ENCODE results near the gene GRAP2. TPM values are rescaled to one million over a fixed set of nuclear protein-coding genes. Genes with fewer than 3 reads are reported as not detected.

The GRAP2 gene
- total RNA-seq, 1 experiment from 2014 or later: 0.42 TPM

DNA sequence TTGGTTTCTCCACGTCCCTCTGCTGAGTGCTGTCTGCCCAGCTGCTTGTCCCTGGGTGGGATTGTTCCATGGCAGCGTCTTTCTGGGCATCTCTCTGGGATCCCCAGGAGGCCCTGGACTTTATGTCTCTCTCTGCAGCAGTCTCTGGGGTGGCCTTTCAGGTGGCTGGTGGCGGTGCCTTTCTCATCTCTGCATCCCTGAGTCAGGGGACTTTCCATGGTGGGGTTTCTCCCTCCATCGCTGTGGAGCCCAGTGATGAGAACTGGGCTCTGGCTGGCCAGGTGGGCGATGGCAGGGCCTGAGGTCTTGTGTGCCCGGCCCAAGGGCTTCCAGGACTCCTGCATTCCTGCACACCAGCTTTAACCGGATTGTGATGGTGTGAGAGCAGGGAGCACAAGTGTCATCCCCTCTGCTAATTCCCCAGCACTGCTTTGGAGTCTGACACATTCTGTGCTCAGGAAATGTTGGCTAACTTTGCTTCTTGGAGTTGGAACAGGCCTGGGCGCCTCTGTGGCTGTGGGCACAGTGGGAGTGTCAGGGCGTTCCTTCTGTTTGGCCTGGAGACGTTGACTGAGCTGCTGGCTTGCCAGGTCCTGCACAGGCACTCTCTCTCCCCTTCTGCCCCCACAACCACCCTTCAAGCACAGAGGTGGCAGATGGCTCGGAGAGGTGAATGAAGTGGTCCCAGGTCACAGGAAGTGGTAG, 121.8 kb downstream of the GRAP2 start:
- Histone ChIP-seq H3K4me2 (ENCODE audit: low read length) (no peak overlapping the region), H3K27me3 (ENCODE audit: insufficient read depth, low read length) (no peaks in the 10 kb centered on the region), H3K9me2 (ENCODE audit: insufficient read depth) (no peaks in the 10 kb centered on the region), H3K4me1 (ENCODE audit: control insufficient read depth in 1 of 2, insufficient read depth in 2 of 2, low read length in 2 of 2) (no peaks in the 10 kb centered on the region), H2AFZ (ENCODE audit: low read depth, low read length, poor library complexity, severe bottlenecking) (no peak overlapping the region), H3K4me3 (replicated peaks in 1 of 2; ENCODE audit: low read depth in 1 of 2, low read length in 2 of 2) (no peak overlapping the region), H4K20me1 (ENCODE audit: insufficient read depth) (no peaks in the 10 kb centered on the region), H3K36me3 (ENCODE audit: control insufficient read depth in 1 of 2, insufficient read depth in 2 of 2, low read length in 2 of 2) (peaks cover 0 to 8% of the 10 kb centered on the region in 2 experiments; a peak in 3 of 4 replicates), H3K79me2 (ENCODE audit: insufficient read depth, low read length) (no peaks in the 10 kb centered on the region), H3K9ac (ENCODE audit: low read length) (no peak overlapping the region), H3K27ac (ENCODE audit: low read depth, low read length) (no peak overlapping the region), H3K9me3 (ENCODE audit: control insufficient read depth in 1 of 2, insufficient read depth in 1 of 2, low read depth in 1 of 2, low read length in 2 of 2) (no peaks in the 10 kb centered on the region)
- intact Hi-C loops (cut with micrococcal nuclease): no loop called here
- no peak for ATAC-seq
- no peak for TF ChIP-seq ZNF274 (IDR thresholded peaks at IDR 0.05; ENCODE audit: low read depth, low read length)
- no peak for TF ChIP-seq ATF3 (IDR thresholded peaks at IDR 0.05)
- no peak for TF ChIP-seq POLR2A (IDR thresholded peaks at IDR 0.05; ENCODE audit: borderline replicate concordance, extremely low read depth, insufficient read depth, insufficient read length)
- TF ChIP-seq, protein P1, sequence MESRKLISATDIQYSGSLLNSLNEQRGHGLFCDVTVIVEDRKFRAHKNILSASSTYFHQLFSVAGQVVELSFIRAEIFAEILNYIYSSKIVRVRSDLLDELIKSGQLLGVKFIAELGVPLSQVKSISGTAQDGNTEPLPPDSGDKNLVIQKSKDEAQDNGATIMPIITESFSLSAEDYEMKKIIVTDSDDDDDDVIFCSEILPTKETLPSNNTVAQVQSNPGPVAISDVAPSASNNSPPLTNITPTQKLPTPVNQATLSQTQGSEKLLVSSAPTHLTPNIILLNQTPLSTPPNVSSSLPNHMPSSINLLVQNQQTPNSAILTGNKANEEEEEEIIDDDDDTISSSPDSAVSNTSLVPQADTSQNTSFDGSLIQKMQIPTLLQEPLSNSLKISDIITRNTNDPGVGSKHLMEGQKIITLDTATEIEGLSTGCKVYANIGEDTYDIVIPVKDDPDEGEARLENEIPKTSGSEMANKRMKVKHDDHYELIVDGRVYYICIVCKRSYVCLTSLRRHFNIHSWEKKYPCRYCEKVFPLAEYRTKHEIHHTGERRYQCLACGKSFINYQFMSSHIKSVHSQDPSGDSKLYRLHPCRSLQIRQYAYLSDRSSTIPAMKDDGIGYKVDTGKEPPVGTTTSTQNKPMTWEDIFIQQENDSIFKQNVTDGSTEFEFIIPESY (IDR thresholded peaks at IDR 0.05; ENCODE audit: extremely low read depth, insufficient replicate concordance, low read length): no peak
- TF ChIP-seq ELF1 (IDR thresholded peaks at IDR 0.05; ENCODE audit: borderline replicate concordance, low read depth): no peak
- no peak for TF ChIP-seq CBX3 (IDR thresholded peaks at IDR 0.05; ENCODE audit: low read depth)
- TF ChIP-seq EZH2 (IDR thresholded peaks at IDR 0.05): no peak
- no peak for TF ChIP-seq SIN3A (IDR thresholded peaks at IDR 0.05; ENCODE audit: low read depth)
- no peak for TF ChIP-seq FOSL1 (IDR thresholded peaks at IDR 0.05; ENCODE audit: low read depth)
- TF ChIP-seq SRF (IDR thresholded peaks at IDR 0.05; ENCODE audit: low read depth): no peak
- TF ChIP-seq JUND (IDR thresholded peaks at IDR 0.05): no peak
- no peak for TF ChIP-seq TCF7L2 (IDR thresholded peaks at IDR 0.05; ENCODE audit: borderline replicate concordance, extremely low read depth, insufficient read depth, insufficient read length)
- TF ChIP-seq EGR1 (IDR thresholded peaks at IDR 0.05; ENCODE audit: low read depth): no peak
- no peak for TF ChIP-seq YY1 (IDR thresholded peaks at IDR 0.05; ENCODE audit: extremely low read depth, insufficient replicate concordance, low read depth, low read length)
- TF ChIP-seq CEBPB (IDR thresholded peaks at IDR 0.05; ENCODE audit: low read depth): no peak
- ChIA-PET CTCF (no interaction called here), RAD21 (ENCODE audit: low non-redundant PET in 1 of 2, low total read pairs in 2 of 2, uncharacterized antibody in 2 of 2, unreplicated experiment in 2 of 2) (no interaction called here), POLR2A (no interaction called here)
- no peak for DNase-seq (ENCODE audit: low read depth, low spot score)
- no TSS peak for BruUV-seq (replicated peaks)

Other genes starting within 250 kb of the GRAP2 start
- gene ENTHD1, start 7.3 kb upstream of the GRAP2 start, total RNA-seq (2021; ENCODE audit: unreplicated experiment): not detected
- not detected for gene TMA7B, start 59.3 kb downstream of the GRAP2 start, total RNA-seq (2021; ENCODE audit: unreplicated experiment)
- gene FAM83F, start 93.9 kb downstream of the GRAP2 start, total RNA-seq (2021; ENCODE audit: unreplicated experiment): 24.5 TPM